ENCODE data around the gene NTM.
A peak's percentile ranks its signal among the peaks of the same experiment; 100 is the strongest.

NTM gene

DNA sequence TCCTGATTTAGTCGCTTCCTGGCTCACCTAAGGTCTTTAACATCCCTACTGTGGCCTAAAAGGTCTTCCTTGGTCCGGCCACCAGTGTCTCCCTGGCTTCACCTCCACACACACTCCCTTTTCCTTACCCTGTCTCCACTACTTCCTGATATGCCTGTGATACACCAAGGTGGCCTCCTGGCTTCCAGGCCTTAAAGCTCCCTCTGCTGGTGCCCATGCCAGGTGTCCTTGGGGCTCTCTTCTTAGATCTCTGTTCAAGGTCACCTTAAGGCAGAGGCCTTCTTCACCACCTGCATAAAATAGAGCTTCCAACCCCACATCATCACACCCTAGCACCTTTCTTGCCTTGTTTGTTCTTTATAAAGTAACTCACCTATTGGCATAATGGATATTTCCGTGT lies 787.7 kb downstream of the NTM start:
- no peaks in the 10 kb centered on the region for H3K27me3 ChIP-seq (ENCODE audit: low read depth, low read length)
- no peaks in the 10 kb centered on the region for H3K4me1 ChIP-seq (ENCODE audit: low read length)
- no peak overlapping the region for H2AFZ ChIP-seq (ENCODE audit: low read depth, low read length)
- no peak overlapping the region for H3K9ac ChIP-seq (ENCODE audit: low read length)
- H3K27ac ChIP-seq (ENCODE audit: low read length): no peak overlapping the region
- no peaks in the 10 kb centered on the region for H3K36me3 ChIP-seq (replicated peaks; ENCODE audit: low read depth, low read length)
- no peaks in the 10 kb centered on the region for H4K20me1 ChIP-seq (ENCODE audit: insufficient read depth, low read length)
- no peak overlapping the region for H3K4me3 ChIP-seq (ENCODE audit: low read length)
- no peaks in the 10 kb centered on the region for H3K79me2 ChIP-seq (ENCODE audit: low read length)
- TF ChIP-seq, protein P1, sequence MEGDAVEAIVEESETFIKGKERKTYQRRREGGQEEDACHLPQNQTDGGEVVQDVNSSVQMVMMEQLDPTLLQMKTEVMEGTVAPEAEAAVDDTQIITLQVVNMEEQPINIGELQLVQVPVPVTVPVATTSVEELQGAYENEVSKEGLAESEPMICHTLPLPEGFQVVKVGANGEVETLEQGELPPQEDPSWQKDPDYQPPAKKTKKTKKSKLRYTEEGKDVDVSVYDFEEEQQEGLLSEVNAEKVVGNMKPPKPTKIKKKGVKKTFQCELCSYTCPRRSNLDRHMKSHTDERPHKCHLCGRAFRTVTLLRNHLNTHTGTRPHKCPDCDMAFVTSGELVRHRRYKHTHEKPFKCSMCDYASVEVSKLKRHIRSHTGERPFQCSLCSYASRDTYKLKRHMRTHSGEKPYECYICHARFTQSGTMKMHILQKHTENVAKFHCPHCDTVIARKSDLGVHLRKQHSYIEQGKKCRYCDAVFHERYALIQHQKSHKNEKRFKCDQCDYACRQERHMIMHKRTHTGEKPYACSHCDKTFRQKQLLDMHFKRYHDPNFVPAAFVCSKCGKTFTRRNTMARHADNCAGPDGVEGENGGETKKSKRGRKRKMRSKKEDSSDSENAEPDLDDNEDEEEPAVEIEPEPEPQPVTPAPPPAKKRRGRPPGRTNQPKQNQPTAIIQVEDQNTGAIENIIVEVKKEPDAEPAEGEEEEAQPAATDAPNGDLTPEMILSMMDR (IDR thresholded peaks at IDR 0.05; ENCODE audit: low read depth, low read length): peak; percentile 50
- TF ChIP-seq EZH2phosphoT487 (IDR thresholded peaks at IDR 0.05; ENCODE audit: low read depth): no peak
- no peaks in the 10 kb centered on the region for H3K9me3 ChIP-seq (ENCODE audit: insufficient read depth, low read length)
- no peak overlapping the region for H3K4me2 ChIP-seq (ENCODE audit: low read length)

DNA sequence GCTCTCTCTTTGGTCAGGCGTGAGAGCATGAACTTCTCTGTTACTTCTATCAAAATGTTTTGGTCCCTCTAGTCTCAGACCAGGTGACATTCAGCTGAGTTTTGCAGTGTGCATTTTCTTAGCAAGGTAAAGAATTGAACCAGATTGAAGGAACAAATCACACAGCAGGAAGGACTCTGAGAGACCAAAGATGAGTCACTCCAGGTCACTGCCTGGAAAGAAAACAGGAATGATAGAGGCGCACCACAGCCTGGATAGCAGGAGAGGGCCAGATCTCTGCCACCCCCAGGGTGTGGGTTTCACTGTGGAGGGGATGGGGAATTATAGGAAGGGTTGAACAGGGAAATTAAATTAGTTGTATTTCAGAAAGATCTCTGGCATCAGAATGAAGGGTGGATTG lies 788.3 kb downstream of the NTM start:
- Histone ChIP-seq H3K79me2 (ENCODE audit: low read length) (no peaks in the 10 kb centered on the region), H3K9me3 (ENCODE audit: insufficient read depth, low read length) (no peaks in the 10 kb centered on the region), H3K4me3 (ENCODE audit: low read length) (no peak overlapping the region), H2AFZ (ENCODE audit: low read depth, low read length) (no peak overlapping the region), H3K27me3 (ENCODE audit: low read depth, low read length) (no peaks in the 10 kb centered on the region), H3K36me3 (replicated peaks; ENCODE audit: low read depth, low read length) (no peaks in the 10 kb centered on the region), H3K4me2 (ENCODE audit: low read length) (no peak overlapping the region), H3K27ac (ENCODE audit: low read length) (no peak overlapping the region), H4K20me1 (ENCODE audit: insufficient read depth, low read length) (no peaks in the 10 kb centered on the region), H3K9ac (ENCODE audit: low read length) (no peak overlapping the region), H3K4me1 (ENCODE audit: low read length) (no peaks in the 10 kb centered on the region)
- no peak for TF ChIP-seq EZH2phosphoT487 (IDR thresholded peaks at IDR 0.05; ENCODE audit: low read depth)
- TF ChIP-seq, protein P1 (IDR thresholded peaks at IDR 0.05; ENCODE audit: low read depth, low read length): no peak

DNA sequence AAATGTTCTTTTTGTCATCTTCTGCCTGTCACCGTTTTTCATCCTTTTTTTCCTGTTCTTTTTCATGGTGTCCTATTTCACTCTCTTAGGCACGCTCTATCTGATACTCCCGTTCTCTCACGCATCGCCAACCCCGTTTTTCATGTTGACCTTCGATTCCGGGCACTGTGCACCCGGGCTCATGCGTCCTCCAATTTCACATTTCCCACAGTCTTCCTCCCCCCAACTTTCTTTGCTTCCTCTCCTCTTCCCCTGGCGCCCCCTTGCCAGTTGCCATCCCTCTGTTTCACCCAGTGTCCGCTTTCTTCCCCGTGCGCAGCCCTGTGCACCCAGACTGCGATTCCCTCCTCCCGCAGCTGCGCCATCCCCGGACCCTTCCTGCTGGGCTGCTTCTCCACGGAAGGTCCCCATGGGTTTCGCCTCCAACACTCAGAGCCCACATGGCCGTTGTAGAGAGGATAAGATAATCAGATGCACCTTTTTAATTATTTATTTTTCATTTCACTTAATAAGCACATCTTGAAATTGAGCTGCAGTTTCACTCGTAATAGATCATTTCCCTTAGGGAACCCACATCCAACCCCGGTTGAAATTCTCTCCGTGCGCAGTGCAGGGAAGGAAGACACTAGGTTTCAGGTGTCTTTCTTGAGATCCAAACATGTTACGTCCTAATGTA lies 791.1 kb downstream of the NTM start:
- TF ChIP-seq EZH2phosphoT487 (IDR thresholded peaks at IDR 0.05; ENCODE audit: low read depth): no peak
- TF ChIP-seq, protein P1 (IDR thresholded peaks at IDR 0.05; ENCODE audit: low read depth, low read length): no peak
- no peaks in the 10 kb centered on the region for H3K79me2 ChIP-seq (ENCODE audit: low read length)
- H4K20me1 ChIP-seq (ENCODE audit: insufficient read depth, low read length): no peaks in the 10 kb centered on the region
- no peaks in the 10 kb centered on the region for H3K27me3 ChIP-seq (ENCODE audit: low read depth, low read length)
- no peaks in the 10 kb centered on the region for H3K4me1 ChIP-seq (ENCODE audit: low read length)
- H3K9me3 ChIP-seq (ENCODE audit: insufficient read depth, low read length): no peaks in the 10 kb centered on the region
- H3K4me2 ChIP-seq (ENCODE audit: low read length): no peak overlapping the region
- H3K9ac ChIP-seq (ENCODE audit: low read length): no peak overlapping the region
- H3K36me3 ChIP-seq (replicated peaks; ENCODE audit: low read depth, low read length): no peaks in the 10 kb centered on the region
- H2AFZ ChIP-seq (ENCODE audit: low read depth, low read length): no peak overlapping the region
- no peak overlapping the region for H3K27ac ChIP-seq (ENCODE audit: low read length)
- no peak overlapping the region for H3K4me3 ChIP-seq (ENCODE audit: low read length)

DNA sequence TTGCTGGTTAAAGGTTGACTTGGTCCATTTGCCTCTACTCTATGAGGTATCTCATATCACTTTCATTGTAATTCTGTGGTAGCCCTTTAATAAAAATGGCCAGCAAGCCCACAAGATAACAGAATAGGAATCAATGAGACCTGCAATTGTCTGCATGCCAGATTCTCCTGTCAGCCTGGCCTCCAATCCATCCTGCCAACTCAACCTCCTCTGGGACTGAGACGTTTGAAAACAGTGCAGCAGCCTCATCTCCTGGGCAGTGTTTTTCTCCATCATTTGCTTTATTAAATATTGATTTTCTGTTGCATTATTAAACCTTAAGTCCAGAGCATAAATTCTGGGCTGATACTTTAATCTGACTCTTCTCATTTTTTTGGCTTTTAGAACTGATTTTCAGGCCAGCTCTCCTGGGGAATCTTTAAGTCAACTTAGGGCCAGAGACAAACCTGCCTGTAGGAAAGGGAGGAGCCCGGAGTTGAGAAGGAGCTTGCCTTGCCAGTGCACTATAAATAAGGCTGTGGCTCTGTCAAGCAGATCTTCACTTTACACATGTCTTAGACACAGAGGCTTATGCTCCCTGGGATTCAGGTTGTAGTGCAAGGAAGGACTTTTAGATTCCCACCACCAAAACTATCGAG lies 798.0 kb downstream of the NTM start:
- Histone ChIP-seq H3K4me1 (ENCODE audit: low read length) (no peaks in the 10 kb centered on the region), H4K20me1 (ENCODE audit: insufficient read depth, low read length) (no peaks in the 10 kb centered on the region), H3K36me3 (replicated peaks; ENCODE audit: low read depth, low read length) (no peaks in the 10 kb centered on the region), H3K4me2 (ENCODE audit: low read length) (no peak overlapping the region), H3K4me3 (ENCODE audit: low read length) (no peak overlapping the region), H3K9me3 (ENCODE audit: insufficient read depth, low read length) (no peaks in the 10 kb centered on the region), H3K27ac (ENCODE audit: low read length) (no peak overlapping the region), H2AFZ (ENCODE audit: low read depth, low read length) (no peak overlapping the region), H3K27me3 (ENCODE audit: low read depth, low read length) (no peaks in the 10 kb centered on the region), H3K79me2 (ENCODE audit: low read length) (no peaks in the 10 kb centered on the region), H3K9ac (ENCODE audit: low read length) (no peak overlapping the region)
- no peak for TF ChIP-seq EZH2phosphoT487 (IDR thresholded peaks at IDR 0.05; ENCODE audit: low read depth)
- TF ChIP-seq, protein P1 (IDR thresholded peaks at IDR 0.05; ENCODE audit: low read depth, low read length): no peak

Measured in OCI-LY3 (cell line).